Natural killer cell (primary cell): ENCODE measurements around the gene PGP. TPM values are rescaled to one million over a fixed set of nuclear protein-coding genes. Genes with fewer than 3 reads are reported as not detected.

Experiments used
- ATAC-seq, 3 donors: fragments of 150-1000 bp in 2 of 3; fragments of 200-7000 bp in 1 of 3; cut with Tn5 transposase; 1 replicate in 1 of 3; 2 replicates in 2 of 3; pipeline ENCODE4 v1.10.0; 2021; ENCODE audit warnings: mild to moderate bottlenecking in 2 of 3, moderate library complexity in 2 of 3
- DNase-seq, 2 donors: peaks; one replicate each; pipeline versions ENCODE4 v3.0.0 to v3.0.0-alpha.2; 2013 to 2021; ENCODE audit warnings: mixed read lengths in 1 of 2
- H3K27ac ChIP-seq: one replicate; pipeline ENCODE4 v1.5.1; 2013; ENCODE audit warnings: mild to moderate bottlenecking, low read length
- H3K27me3 ChIP-seq: one replicate; pipeline ENCODE4 v1.6.1; 2013; ENCODE audit warnings: low read length; ENCODE audit not compliant: control insufficient read depth, insufficient read depth
- H3K36me3 ChIP-seq: one replicate; pipeline ENCODE4 v1.6.1; 2013; ENCODE audit warnings: low read length; ENCODE audit not compliant: control insufficient read depth, insufficient read depth
- H3K4me1 ChIP-seq: one replicate; pipeline ENCODE4 v1.6.1; 2013; ENCODE audit warnings: low read length; ENCODE audit not compliant: control insufficient read depth, insufficient read depth
- H3K4me3 ChIP-seq: one replicate; pipeline ENCODE4 v1.5.1; 2013; ENCODE audit warnings: low read length
- H3K9me3 ChIP-seq: one replicate; pipeline ENCODE4 v1.6.1; 2013; ENCODE audit warnings: low read length; ENCODE audit not compliant: control insufficient read depth, insufficient read depth
- H3K27ac Mint-ChIP-seq, 2 donors: one replicate each; pipeline ENCODE4 v1.8.0; 2022; ENCODE audit warnings: mild to moderate bottlenecking in 2 of 2, mixed read lengths in 2 of 2, moderate library complexity in 1 of 2
- H3K27me3 Mint-ChIP-seq, 2 donors: one replicate each; pipeline ENCODE4 v1.8.0; 2022; ENCODE audit warnings: low read depth in 2 of 2, mixed read lengths in 2 of 2
- H3K36me3 Mint-ChIP-seq: one replicate; pipeline ENCODE4 v1.8.0; 2022; ENCODE audit warnings: mixed read lengths
- H3K4me1 Mint-ChIP-seq, 2 donors: one replicate each; pipeline ENCODE4 v1.8.0; 2022; ENCODE audit warnings: mixed read lengths in 2 of 2
- H3K4me3 Mint-ChIP-seq: one replicate; pipeline ENCODE4 v1.8.0; 2022; ENCODE audit warnings: mild to moderate bottlenecking, moderate library complexity, mixed read lengths
- H3K9me3 Mint-ChIP-seq, 2 donors: one replicate each; pipeline ENCODE4 v1.8.0; 2022; ENCODE audit warnings: mixed read lengths in 2 of 2
- CTCF ChIP-seq: fragments of 200-600 bp; IDR thresholded peaks from one replicate; pipeline ENCODE4 v1.8.0; 2022; ENCODE audit warnings: antibody characterized with exemption
- WGBS: methylation state at CpG from one replicate; pipeline ENCODE4 v1.1.7; 2013; ENCODE audit warnings: missing lambda C conversion rate; ENCODE audit not compliant: insufficient coverage; 5-methylcytosine and 5-hydroxymethylcytosine counted together
- intact Hi-C: fragments of 100-400 bp; cut with micrococcal nuclease; formaldehyde crosslinking; loops from one replicate; pipeline ENCODE4 v1.14.2; 2022
- total RNA-seq, 4 donors: library from RNA; stranded (reverse); fragments of 120-200 nt in 1 of 4; gene quantifications; one replicate each; pipeline versions ENCODE4 v1.2.3 to v1.2.4, GENCODE V29; 2013 to 2022

Gene PGP
- total RNA-seq, 3 donors from 2014 or later (not counting 1 experiment from before 2014, with no cell fraction given) = 9.7 to 12.8 (median 12.4) TPM

GRCh38 chr16:2234813-2235170 is 20.2 kb upstream of the PGP start:
- Mint-ChIP-seq H3K9me3 (no peaks in the 10 kb centered on the region), H3K27ac (no peak overlapping the region), H3K27me3 (no peaks in the 10 kb centered on the region), H3K4me1 (no peaks in the 10 kb centered on the region), H3K36me3 (no peaks in the 10 kb centered on the region), H3K4me3 (no peak overlapping the region)
- ATAC-seq (no peak), DNase-seq (no peak)
- Histone ChIP-seq H3K4me1 (peaks cover 13% of the 10 kb centered on the region), H3K27ac (no peak overlapping the region), H3K36me3 (peaks cover 48% of the 10 kb centered on the region), H3K27me3 (peaks cover 6% of the 10 kb centered on the region), H3K4me3 (no peak overlapping the region), H3K9me3 (no peaks in the 10 kb centered on the region)
- TF ChIP-seq CTCF = no peak
- intact Hi-C loops = no loop called here
- WGBS = 96% methylated on average over 18 of the region's 18 CpGs

GRCh38 chr16:2233872-2234812 is 19.5 kb upstream of the PGP start:
- no peak overlapping the region for H3K27ac ChIP-seq

GRCh38 chr16:2233046-2233775 is 18.6 kb upstream of the PGP start:
- Mint-ChIP-seq H3K27me3 (no peaks in the 10 kb centered on the region), H3K9me3 (no peaks in the 10 kb centered on the region), H3K27ac (no peak overlapping the region), H3K4me3 (no peak overlapping the region), H3K4me1 (no peaks in the 10 kb centered on the region), H3K36me3 (no peaks in the 10 kb centered on the region)
- peaks cover 63% of the 10 kb centered on the region for H3K36me3 ChIP-seq
- no peak overlapping the region for H3K27ac ChIP-seq
- no peak overlapping the region for H3K4me3 ChIP-seq
- 98% methylated on average over 28 of the region's 28 CpGs for WGBS
- no peak for ATAC-seq
- peaks cover 13% of the 10 kb centered on the region for H3K4me1 ChIP-seq
- H3K27me3 ChIP-seq = peaks cover 6% of the 10 kb centered on the region
- intact Hi-C loops = no loop called here
- TF ChIP-seq CTCF = no peak
- no peak for DNase-seq
- no peaks in the 10 kb centered on the region for H3K9me3 ChIP-seq

More at GRCh38 chr16:2233872-2234812, 19.5 kb upstream of the PGP start:
- no peak for DNase-seq
- H3K4me1 ChIP-seq = peaks cover 13% of the 10 kb centered on the region
- Mint-ChIP-seq H3K4me3 (no peak overlapping the region), H3K27me3 (no peaks in the 10 kb centered on the region), H3K27ac (no peak overlapping the region), H3K9me3 (no peaks in the 10 kb centered on the region), H3K4me1 (no peaks in the 10 kb centered on the region), H3K36me3 (no peaks in the 10 kb centered on the region)
- ATAC-seq = no peak
- TF ChIP-seq CTCF = no peak
- intact Hi-C loops = no loop called here
- H3K4me3 ChIP-seq = no peak overlapping the region
- H3K27me3 ChIP-seq = peaks cover 6% of the 10 kb centered on the region
- WGBS = 90% methylated on average over 51 of the region's 51 CpGs
- peaks cover 55% of the 10 kb centered on the region for H3K36me3 ChIP-seq
- no peaks in the 10 kb centered on the region for H3K9me3 ChIP-seq
